ENCODE data around the gene SFI1.

- TF ChIP-seq POLR2A (IDR thresholded peaks at IDR 0.05; ENCODE audit: low read length), result no peak
- TF ChIP-seq GATA1 (IDR thresholded peaks at IDR 0.05; ENCODE audit: low read depth, low read length), result no peak
Observed at GRCh38 chr22:31526270-31526669, 29.9 kb downstream of the SFI1 start.
